HL-60 (cell line): ENCODE measurements around the gene RAMAC.
"Not testable (repeated sequence)": the region's sequence is repeated elsewhere in the genome, so short reads cannot be mapped to it uniquely, and the experiment has no call there.

Source experiments
- DNase-seq, 2 experiments: peaks; one replicate each; pipeline ENCODE4 v3.0.0-alpha.2; 2010 to 2020; ENCODE audit warnings: low read depth in 1 of 2, low spot score in 1 of 2
- H3K27ac ChIP-seq: fragments of 250-450 bp; sonication (Bioruptor Pico); replicated peaks from 2 replicates; pipeline ENCODE4 v1.5.1; 2020; ENCODE audit warnings: mild to moderate bottlenecking, moderate library complexity
- H3K27me3 ChIP-seq: fragments of 250-450 bp; sonication (Bioruptor Pico); 2 replicates; pipeline ENCODE4 v1.5.1; 2021; ENCODE audit warnings: mild to moderate bottlenecking, moderate library complexity; ENCODE audit not compliant: insufficient read depth, poor library complexity, severe bottlenecking
- H3K4me3 ChIP-seq: replicated peaks from 2 replicates; pipeline ENCODE4 v1.5.1; 2011; ENCODE audit warnings: mild to moderate bottlenecking, control low read depth, low read length; ENCODE audit not compliant: insufficient read depth
- CTCF ChIP-seq: IDR thresholded peaks from one replicate; pipeline ENCODE4 v1.5.1; 2011; ENCODE audit warnings: low read length, control low read depth, inconsistent platforms; ENCODE audit not compliant: insufficient read depth
- GABPA ChIP-seq: IDR thresholded peaks from 2 replicates; pipeline ENCODE4 v1.6.1; 2012; ENCODE audit warnings: low read depth
- POLR2AphosphoS5 ChIP-seq: IDR thresholded peaks from 2 replicates; pipeline ENCODE4 v1.6.1; 2012; ENCODE audit warnings: low read depth
- SPI1 ChIP-seq: IDR thresholded peaks from 2 replicates; pipeline ENCODE4 v1.6.1; 2012; ENCODE audit warnings: low read depth, mild to moderate bottlenecking, borderline replicate concordance
- TF ChIP-seq, protein P1 (sequence below): IDR thresholded peaks from 2 replicates; pipeline ENCODE4 v1.6.1; 2012; ENCODE audit warnings: low read depth; ENCODE audit not compliant: insufficient replicate concordance

Gene RAMAC

DNA sequence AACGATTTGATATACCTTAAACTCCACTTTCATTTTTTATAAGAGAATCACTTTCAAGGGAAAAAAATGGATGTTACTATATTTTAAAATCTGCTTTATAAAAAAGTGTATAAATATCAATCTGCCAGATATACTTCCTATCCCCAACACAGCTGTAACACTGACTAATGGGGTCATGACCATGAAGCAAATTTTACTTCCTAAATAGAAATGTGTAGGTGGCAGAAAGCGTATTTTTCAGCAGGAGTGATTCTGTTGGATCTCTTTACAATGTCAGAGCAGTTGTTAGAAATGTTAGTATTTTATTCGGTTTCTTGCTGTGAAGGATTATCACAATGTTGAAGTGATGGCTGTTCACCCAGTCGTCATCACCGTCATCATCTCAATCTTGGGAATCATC lies 30.9 kb downstream of the RAMAC start:
- H3K27me3 ChIP-seq = no peaks in the 10 kb centered on the region
- TF ChIP-seq CTCF (no peak), POLR2AphosphoS5 (no peak), GABPA (no peak), SPI1 (no peak)
- TF ChIP-seq, protein P1, sequence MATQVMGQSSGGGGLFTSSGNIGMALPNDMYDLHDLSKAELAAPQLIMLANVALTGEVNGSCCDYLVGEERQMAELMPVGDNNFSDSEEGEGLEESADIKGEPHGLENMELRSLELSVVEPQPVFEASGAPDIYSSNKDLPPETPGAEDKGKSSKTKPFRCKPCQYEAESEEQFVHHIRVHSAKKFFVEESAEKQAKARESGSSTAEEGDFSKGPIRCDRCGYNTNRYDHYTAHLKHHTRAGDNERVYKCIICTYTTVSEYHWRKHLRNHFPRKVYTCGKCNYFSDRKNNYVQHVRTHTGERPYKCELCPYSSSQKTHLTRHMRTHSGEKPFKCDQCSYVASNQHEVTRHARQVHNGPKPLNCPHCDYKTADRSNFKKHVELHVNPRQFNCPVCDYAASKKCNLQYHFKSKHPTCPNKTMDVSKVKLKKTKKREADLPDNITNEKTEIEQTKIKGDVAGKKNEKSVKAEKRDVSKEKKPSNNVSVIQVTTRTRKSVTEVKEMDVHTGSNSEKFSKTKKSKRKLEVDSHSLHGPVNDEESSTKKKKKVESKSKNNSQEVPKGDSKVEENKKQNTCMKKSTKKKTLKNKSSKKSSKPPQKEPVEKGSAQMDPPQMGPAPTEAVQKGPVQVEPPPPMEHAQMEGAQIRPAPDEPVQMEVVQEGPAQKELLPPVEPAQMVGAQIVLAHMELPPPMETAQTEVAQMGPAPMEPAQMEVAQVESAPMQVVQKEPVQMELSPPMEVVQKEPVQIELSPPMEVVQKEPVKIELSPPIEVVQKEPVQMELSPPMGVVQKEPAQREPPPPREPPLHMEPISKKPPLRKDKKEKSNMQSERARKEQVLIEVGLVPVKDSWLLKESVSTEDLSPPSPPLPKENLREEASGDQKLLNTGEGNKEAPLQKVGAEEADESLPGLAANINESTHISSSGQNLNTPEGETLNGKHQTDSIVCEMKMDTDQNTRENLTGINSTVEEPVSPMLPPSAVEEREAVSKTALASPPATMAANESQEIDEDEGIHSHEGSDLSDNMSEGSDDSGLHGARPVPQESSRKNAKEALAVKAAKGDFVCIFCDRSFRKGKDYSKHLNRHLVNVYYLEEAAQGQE = no peak
- DNase-seq = no peak
- no peak overlapping the region for H3K4me3 ChIP-seq
- no peak overlapping the region for H3K27ac ChIP-seq

- H3K27ac ChIP-seq = no peak overlapping the region
- DNase-seq = no peak
- no peaks in the 10 kb centered on the region for H3K27me3 ChIP-seq
- TF ChIP-seq SPI1 (no peak), GABPA (no peak), POLR2AphosphoS5 (no peak), CTCF (no peak)
- TF ChIP-seq, protein P1 = no peak
- no peak overlapping the region for H3K4me3 ChIP-seq
Measured at GRCh38 chr15:83018436-83018835, 32.4 kb downstream of the RAMAC start.

GRCh38 chr15:83030021-83030420 lies 44.0 kb downstream of the RAMAC start:
- no peak overlapping the region for H3K4me3 ChIP-seq

GRCh38 chr15:83031234-83031633 lies 45.2 kb downstream of the RAMAC start:
- not testable (repeated sequence) for H3K4me3 ChIP-seq, H3K27me3 ChIP-seq, DNase-seq, H3K27ac ChIP-seq

More at GRCh38 chr15:83030021-83030420, 44.0 kb downstream of the RAMAC start:
- DNase-seq = no peak
- Histone ChIP-seq H3K27me3 (no peaks in the 10 kb centered on the region), H3K27ac (no peak overlapping the region)
- TF ChIP-seq GABPA (no peak), SPI1 (no peak)
- TF ChIP-seq, protein P1 = no peak
